ENCODE data around the gene KIF23. TPM values are rescaled to one million over a fixed set of nuclear protein-coding genes. Genes with fewer than 3 reads are reported as not detected.

KIF23 gene
- polyA plus RNA-seq, 2 donors: 4.7 to 8.1 TPM

- Histone ChIP-seq H3K36me3 (ENCODE audit: control insufficient read depth in 2 of 2, insufficient read depth in 2 of 2, low read length in 1 of 2) (no peaks in the 10 kb centered on the region), H3K27ac (ENCODE audit: low read depth in 2 of 2, low read length in 1 of 2) (no peak overlapping the region), H3K4me3 (ENCODE audit: low read depth in 1 of 2, low read length in 2 of 2) (no peak overlapping the region), H3K4me1 (ENCODE audit: control insufficient read depth in 2 of 2, insufficient read depth in 2 of 2, low read length in 1 of 2) (peaks cover 0 to 6% of the 10 kb centered on the region in 2 donors), H3K27me3 (ENCODE audit: control insufficient read depth in 1 of 2, insufficient read depth in 2 of 2, low read length in 2 of 2) (no peaks in the 10 kb centered on the region), H3K9me3 (ENCODE audit: control insufficient read depth in 2 of 2, insufficient read depth in 1 of 2, low read depth in 1 of 2, low read length in 1 of 2) (no peaks in the 10 kb centered on the region)
- 47 to 50% methylated on average over 2 of the region's 2 CpGs for WGBS, 2 donors
Measured at GRCh38 chr15:69496001-69496400, 81.9 kb downstream of the KIF23 start.

- Histone ChIP-seq H3K4me1 (ENCODE audit: control insufficient read depth in 2 of 2, insufficient read depth in 2 of 2, low read length in 1 of 2) (peaks cover 0 to 4% of the 10 kb centered on the region in 2 donors), H3K27ac (ENCODE audit: low read depth in 2 of 2, low read length in 1 of 2) (no peak overlapping the region), H3K27me3 (ENCODE audit: control insufficient read depth in 1 of 2, insufficient read depth in 2 of 2, low read length in 2 of 2) (no peaks in the 10 kb centered on the region), H3K9me3 (ENCODE audit: control insufficient read depth in 2 of 2, insufficient read depth in 1 of 2, low read depth in 1 of 2, low read length in 1 of 2) (no peaks in the 10 kb centered on the region), H3K36me3 (ENCODE audit: control insufficient read depth in 2 of 2, insufficient read depth in 2 of 2, low read length in 1 of 2) (no peaks in the 10 kb centered on the region), H3K4me3 (ENCODE audit: low read depth in 1 of 2, low read length in 2 of 2) (no peak overlapping the region)
- WGBS, 2 donors: 84 to 96% methylated on average over 1 of the region's 1 CpG
Measured at GRCh38 chr15:69497076-69497475, 82.9 kb downstream of the KIF23 start.

- WGBS, 2 donors: 76 to 82% methylated on average over 1 of the region's 1 CpG
- H3K4me1 ChIP-seq (ENCODE audit: control insufficient read depth in 2 of 2, insufficient read depth in 2 of 2, low read length in 1 of 2): peaks cover 0 to 4% of the 10 kb centered on the region in 2 donors
Measured at GRCh38 chr15:69497667-69498066, 83.5 kb downstream of the KIF23 start.

More at GRCh38 chr15:69497667-69498066, 83.5 kb downstream of the KIF23 start:
- Histone ChIP-seq H3K4me3 (ENCODE audit: low read depth in 1 of 2, low read length in 2 of 2) (no peak overlapping the region), H3K27me3 (ENCODE audit: control insufficient read depth in 1 of 2, insufficient read depth in 2 of 2, low read length in 2 of 2) (no peaks in the 10 kb centered on the region), H3K9me3 (ENCODE audit: control insufficient read depth in 2 of 2, insufficient read depth in 1 of 2, low read depth in 1 of 2, low read length in 1 of 2) (no peaks in the 10 kb centered on the region), H3K36me3 (ENCODE audit: control insufficient read depth in 2 of 2, insufficient read depth in 2 of 2, low read length in 1 of 2) (no peaks in the 10 kb centered on the region), H3K27ac (ENCODE audit: low read depth in 2 of 2, low read length in 1 of 2) (no peak overlapping the region)

Other genes starting within 250 kb of the KIF23 start
- 10 to 100 TPM in 1 of 2 donors, 1 to 10 TPM in 1; 8.5 to 10.5 TPM for gene PAQR5, start 115.4 kb upstream of the KIF23 start, polyA plus RNA-seq
- 1,000 to 10,000 TPM; 1,182 to 1,782 TPM for gene RPLP1, start 38.5 kb downstream of the KIF23 start, polyA plus RNA-seq

Data from esophagus (tissue), 2 donors.